Measurements from ENCODE around the gene METTL8.
"Not testable (repeated sequence)": the region's sequence is repeated elsewhere in the genome, so short reads cannot be mapped to it uniquely, and the experiment has no call there.

METTL8 gene

GRCh38 chr2:171420728-171421563, 12.8 kb downstream of the METTL8 start:
- H3K4me3 ChIP-seq (ENCODE audit: insufficient read depth, low read length, poor library complexity, severe bottlenecking): no peak overlapping the region
- peaks cover 14% of the 10 kb centered on the region; the same call in 1 of the 2 replicates for H3K9me3 ChIP-seq (ENCODE audit: insufficient read depth, low read length)
- no peak for TF ChIP-seq CTCF (IDR thresholded peaks at IDR 0.05; ENCODE audit: insufficient read depth, low read length, poor library complexity, severe bottlenecking)
- TF ChIP-seq EZH2phosphoT487 (conservative IDR thresholded peaks at IDR 0.05; ENCODE audit: low read length): no peak
- peaks cover 7% of the 10 kb centered on the region for H3K36me3 ChIP-seq (ENCODE audit: low read length)
- H3F3A ChIP-seq (ENCODE audit: insufficient read depth): peaks cover 16% of the 10 kb centered on the region; the same call in 1 of the 2 replicates
- H3K79me2 ChIP-seq (ENCODE audit: insufficient read depth, low read length): peaks cover 49% of the 10 kb centered on the region
- H4K20me1 ChIP-seq (ENCODE audit: low read depth, low read length): no peaks in the 10 kb centered on the region
- no peaks in the 10 kb centered on the region for H3K27me3 ChIP-seq (ENCODE audit: low read length)
- no peak overlapping the region; the same call in 1 of the 2 replicates for H3K27ac ChIP-seq (ENCODE audit: low read depth, low read length)
- no peak overlapping the region for H2AFZ ChIP-seq (ENCODE audit: low read depth, low read length, severe bottlenecking)
- H3K9ac ChIP-seq (ENCODE audit: low read length): no peak overlapping the region
- no peaks in the 10 kb centered on the region for H3K9me2 ChIP-seq (replicated peaks; ENCODE audit: insufficient read depth, low read length)
- H3K4me2 ChIP-seq (ENCODE audit: low read depth, low read length, poor library complexity, severe bottlenecking): no peak overlapping the region

GRCh38 chr2:171419333-171419732, 14.5 kb downstream of the METTL8 start:
- H3K9ac ChIP-seq (ENCODE audit: low read length): no peak overlapping the region
- no peak for TF ChIP-seq EZH2phosphoT487 (conservative IDR thresholded peaks at IDR 0.05; ENCODE audit: low read length)
- no peak for TF ChIP-seq CTCF (IDR thresholded peaks at IDR 0.05; ENCODE audit: insufficient read depth, low read length, poor library complexity, severe bottlenecking)
- H3F3A ChIP-seq (ENCODE audit: insufficient read depth): peaks cover 16% of the 10 kb centered on the region; the same call in 1 of the 2 replicates
- H3K36me3 ChIP-seq (ENCODE audit: low read length): no peaks in the 10 kb centered on the region; the same call in 1 of the 2 replicates
- no peak overlapping the region for H3K4me2 ChIP-seq (ENCODE audit: low read depth, low read length, poor library complexity, severe bottlenecking)
- no peak overlapping the region for H3K4me3 ChIP-seq (ENCODE audit: insufficient read depth, low read length, poor library complexity, severe bottlenecking)
- no peak overlapping the region for H3K27ac ChIP-seq (ENCODE audit: low read depth, low read length)
- H3K9me2 ChIP-seq (replicated peaks; ENCODE audit: insufficient read depth, low read length): no peaks in the 10 kb centered on the region
- H3K79me2 ChIP-seq (ENCODE audit: insufficient read depth, low read length): peaks cover 47% of the 10 kb centered on the region
- H3K27me3 ChIP-seq (ENCODE audit: low read length): no peaks in the 10 kb centered on the region
- no peaks in the 10 kb centered on the region for H4K20me1 ChIP-seq (ENCODE audit: low read depth, low read length)
- peaks cover 7% of the 10 kb centered on the region; the same call in 1 of the 2 replicates for H3K9me3 ChIP-seq (ENCODE audit: insufficient read depth, low read length)
- H2AFZ ChIP-seq (ENCODE audit: low read depth, low read length, severe bottlenecking): no peak overlapping the region

GRCh38 chr2:171416009-171416926, 17.5 kb downstream of the METTL8 start:
- H3K9me3 ChIP-seq (ENCODE audit: insufficient read depth, low read length): no peaks in the 10 kb centered on the region
- peak overlapping the region; percentile 35; the same call in 1 of the 2 replicates for H3K9ac ChIP-seq (ENCODE audit: low read length)
- no peaks in the 10 kb centered on the region for H3K36me3 ChIP-seq (ENCODE audit: low read length)
- H3K4me3 ChIP-seq (ENCODE audit: insufficient read depth, low read length, poor library complexity, severe bottlenecking): peak overlapping the region; percentile 9
- no peaks in the 10 kb centered on the region for H3K9me2 ChIP-seq (replicated peaks; ENCODE audit: insufficient read depth, low read length)
- H2AFZ ChIP-seq (ENCODE audit: low read depth, low read length, severe bottlenecking): peak overlapping the region; percentile 10
- no peaks in the 10 kb centered on the region for H3K27me3 ChIP-seq (ENCODE audit: low read length)
- H3K27ac ChIP-seq (ENCODE audit: low read depth, low read length): peak overlapping the region; percentile 66
- no peaks in the 10 kb centered on the region for H4K20me1 ChIP-seq (ENCODE audit: low read depth, low read length)
- H3K79me2 ChIP-seq (ENCODE audit: insufficient read depth, low read length): peaks cover 41% of the 10 kb centered on the region
- H3K4me2 ChIP-seq (ENCODE audit: low read depth, low read length, poor library complexity, severe bottlenecking): peak overlapping the region; percentile 51
- H3F3A ChIP-seq (ENCODE audit: insufficient read depth): peaks cover 16% of the 10 kb centered on the region; the same call in 1 of the 2 replicates
- TF ChIP-seq EZH2phosphoT487 (conservative IDR thresholded peaks at IDR 0.05; ENCODE audit: low read length) (no peak), CTCF (IDR thresholded peaks at IDR 0.05; ENCODE audit: insufficient read depth, low read length, poor library complexity, severe bottlenecking) (peak; percentile 93)

- H3K9me2 ChIP-seq (replicated peaks; ENCODE audit: insufficient read depth, low read length); H3K9me3 ChIP-seq (ENCODE audit: insufficient read depth, low read length); H3K9ac ChIP-seq (ENCODE audit: low read length); H3K27me3 ChIP-seq (ENCODE audit: low read length); H2AFZ ChIP-seq (ENCODE audit: low read depth, low read length, severe bottlenecking); H3K36me3 ChIP-seq (ENCODE audit: low read length); H3K4me2 ChIP-seq (ENCODE audit: low read depth, low read length, poor library complexity, severe bottlenecking); H3K4me3 ChIP-seq (ENCODE audit: insufficient read depth, low read length, poor library complexity, severe bottlenecking); H4K20me1 ChIP-seq (ENCODE audit: low read depth, low read length); H3F3A ChIP-seq (ENCODE audit: insufficient read depth): not testable (repeated sequence)
- Histone ChIP-seq H3K79me2 (ENCODE audit: insufficient read depth, low read length) (peaks cover 49% of the 10 kb centered on the region), H3K27ac (ENCODE audit: low read depth, low read length) (0 out of 2 replicates have a peak overlapping the region, but pooled peaks have one; percentile 10)
Observed at GRCh38 chr2:171414645-171415044, 19.1 kb downstream of the METTL8 start.
